Measurements from ENCODE around the gene ZNF18. TPM values are rescaled to one million over a fixed set of nuclear protein-coding genes. Genes with fewer than 3 reads are reported as not detected.

ZNF18 gene, protein sequence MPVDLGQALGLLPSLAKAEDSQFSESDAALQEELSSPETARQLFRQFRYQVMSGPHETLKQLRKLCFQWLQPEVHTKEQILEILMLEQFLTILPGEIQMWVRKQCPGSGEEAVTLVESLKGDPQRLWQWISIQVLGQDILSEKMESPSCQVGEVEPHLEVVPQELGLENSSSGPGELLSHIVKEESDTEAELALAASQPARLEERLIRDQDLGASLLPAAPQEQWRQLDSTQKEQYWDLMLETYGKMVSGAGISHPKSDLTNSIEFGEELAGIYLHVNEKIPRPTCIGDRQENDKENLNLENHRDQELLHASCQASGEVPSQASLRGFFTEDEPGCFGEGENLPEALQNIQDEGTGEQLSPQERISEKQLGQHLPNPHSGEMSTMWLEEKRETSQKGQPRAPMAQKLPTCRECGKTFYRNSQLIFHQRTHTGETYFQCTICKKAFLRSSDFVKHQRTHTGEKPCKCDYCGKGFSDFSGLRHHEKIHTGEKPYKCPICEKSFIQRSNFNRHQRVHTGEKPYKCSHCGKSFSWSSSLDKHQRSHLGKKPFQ
- total RNA-seq (2022; extraction: Qiagen RNA extraction) = 5.2 to 6.7 TPM (median 5.8 TPM) in 5 replicates

GRCh38 chr17:11997147-11997971 is at the start of gene ZNF18:
Gene ZNF18, minus strand, starts transcription at chr17:11997475. Its CDS starts 4,646 bp downstream, at chr17:11992829.

DNA sequence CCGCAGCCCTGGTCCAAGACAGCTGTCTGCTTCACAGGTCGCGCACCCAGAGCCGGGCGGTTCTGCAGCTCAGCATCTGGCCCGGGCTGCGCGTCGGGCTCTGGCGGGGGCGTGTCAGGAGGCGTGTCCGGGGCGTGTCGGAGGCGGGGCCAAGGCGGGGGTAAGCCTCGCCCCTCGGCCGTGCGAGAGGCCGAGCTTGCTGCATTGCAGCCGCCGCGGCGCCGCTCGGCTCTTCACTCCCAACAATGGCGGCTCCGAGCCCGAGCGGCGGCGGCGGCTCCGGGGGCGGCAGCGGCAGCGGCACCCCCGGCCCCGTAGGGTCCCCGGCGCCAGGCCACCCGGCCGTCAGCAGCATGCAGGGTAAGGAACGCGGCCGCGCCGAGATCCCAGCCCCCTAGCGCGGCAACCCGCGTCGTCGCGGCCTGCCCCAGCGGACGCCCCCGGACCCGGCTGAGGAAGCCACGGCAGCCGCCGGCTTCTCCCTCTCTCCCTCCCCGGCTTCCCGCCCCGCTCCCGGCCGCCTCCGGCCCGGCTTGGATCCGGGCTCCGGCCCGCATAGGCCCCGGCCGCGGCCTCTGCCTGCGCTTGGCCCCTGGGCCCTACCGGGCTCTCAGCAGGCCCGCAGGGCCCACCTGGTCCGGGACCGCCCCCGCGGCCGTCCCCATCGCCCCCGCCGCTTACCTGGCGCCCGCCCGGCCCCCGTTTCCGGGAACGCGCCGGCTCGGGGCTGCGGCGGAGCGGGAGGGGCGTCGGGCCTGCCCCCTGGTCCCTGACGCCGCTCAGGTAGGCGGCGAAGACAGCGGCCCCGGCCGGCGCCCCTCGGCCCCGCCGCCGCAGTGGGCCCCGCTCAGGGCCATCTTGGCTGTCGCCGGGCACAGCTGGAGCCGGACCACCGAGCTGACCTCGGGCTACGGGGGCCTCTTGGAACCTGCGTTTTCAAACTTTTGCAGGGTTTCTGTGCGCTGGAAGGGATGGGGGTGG is 23.7 kb upstream of the ZNF18 start, which contains the start of gene MAP2K4:
Gene MAP2K4 (plus strand): TSS at position 236 of the 981 bp plus-strand sequence. CDS start 10 bp downstream, at position 246.

Other genes starting within 250 kb of the ZNF18 start
- 28.2 to 33.4 TPM (median 31.8 TPM) in 5 replicates for gene MAP2K4, start 23.4 kb upstream of the ZNF18 start, total RNA-seq (2022; extraction: Qiagen RNA extraction)